GM19025 (cell line): ENCODE measurements around the gene RABGAP1L.

Experiments used
- ATAC-seq: cut with Tn5 transposase; IDR thresholded peaks from one replicate; pipeline ENCODE4 v1.9.1; 2021; ENCODE audit warnings: mild to moderate bottlenecking, low read depth, moderate library complexity; ENCODE audit not compliant: unreplicated experiment

RABGAP1L gene

DNA sequence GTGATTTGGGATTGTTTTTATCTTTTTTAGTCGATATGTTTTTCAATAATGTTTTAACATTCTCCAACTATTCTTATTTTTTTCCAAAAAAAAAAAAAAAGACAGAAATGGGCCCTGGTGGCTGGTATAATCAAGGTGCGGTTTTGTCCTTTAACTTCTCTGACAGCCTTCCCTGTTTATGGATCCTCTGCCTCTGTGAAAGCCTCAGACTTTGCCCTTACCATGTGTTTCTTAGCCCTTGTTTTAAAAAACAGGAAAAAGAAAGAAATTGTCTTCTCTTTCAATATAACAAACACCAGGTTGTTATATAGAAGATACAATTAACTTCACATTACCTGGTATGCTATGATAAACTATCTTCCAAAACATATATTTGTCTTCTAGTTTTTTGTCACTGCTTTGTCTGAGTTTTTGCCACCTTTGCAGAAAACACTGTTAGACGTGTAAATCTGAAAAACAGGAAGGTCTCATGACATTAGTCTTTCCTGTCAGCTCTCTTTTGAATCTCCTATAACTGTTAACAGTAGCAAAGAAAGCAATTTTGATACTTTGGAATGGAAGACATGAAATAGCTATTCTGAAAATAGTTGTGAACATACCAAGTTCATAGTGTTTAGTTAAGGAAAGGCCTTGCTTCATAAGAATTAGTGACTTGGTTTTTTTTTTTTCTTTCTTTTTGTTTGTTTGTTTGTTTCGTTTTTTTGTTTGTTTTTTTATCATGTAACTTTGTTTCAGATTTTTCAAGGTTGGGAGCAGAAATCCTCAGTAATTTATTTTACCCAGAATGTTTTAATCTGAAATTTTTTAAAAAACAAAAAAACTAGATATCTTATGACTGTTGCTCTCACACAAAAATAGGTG lies 808.8 kb downstream of the RABGAP1L start:
- no peak for ATAC-seq

DNA sequence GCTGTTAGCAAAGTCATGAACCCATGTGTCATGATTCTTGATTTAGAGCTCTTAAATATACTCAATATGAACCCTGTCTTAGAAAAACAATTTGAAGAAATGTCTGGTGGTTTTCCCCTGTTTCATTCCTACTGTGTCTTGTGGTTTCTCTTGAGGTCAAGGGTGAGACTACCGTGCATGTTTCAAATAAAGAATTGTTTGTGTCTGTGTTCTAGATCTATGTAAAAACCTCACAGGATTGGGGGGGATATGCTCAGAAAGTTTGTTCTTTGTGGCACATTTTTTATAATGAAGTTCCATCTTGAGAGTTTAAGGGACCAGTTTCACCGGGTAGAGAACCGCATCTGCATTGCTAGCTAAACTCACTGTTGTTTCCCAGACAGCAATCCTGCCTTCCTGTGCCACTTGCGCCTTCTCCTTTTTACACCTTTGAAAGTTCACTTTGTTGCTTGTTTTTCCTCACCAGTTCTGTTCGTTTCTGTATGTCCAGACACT lies 809.5 kb downstream of the RABGAP1L start:
- peak; percentile 72 for ATAC-seq

- no peak for ATAC-seq
These were observed 810.7 kb downstream of the RABGAP1L start for GRCh38 chr1:174969977-174970376.

DNA sequence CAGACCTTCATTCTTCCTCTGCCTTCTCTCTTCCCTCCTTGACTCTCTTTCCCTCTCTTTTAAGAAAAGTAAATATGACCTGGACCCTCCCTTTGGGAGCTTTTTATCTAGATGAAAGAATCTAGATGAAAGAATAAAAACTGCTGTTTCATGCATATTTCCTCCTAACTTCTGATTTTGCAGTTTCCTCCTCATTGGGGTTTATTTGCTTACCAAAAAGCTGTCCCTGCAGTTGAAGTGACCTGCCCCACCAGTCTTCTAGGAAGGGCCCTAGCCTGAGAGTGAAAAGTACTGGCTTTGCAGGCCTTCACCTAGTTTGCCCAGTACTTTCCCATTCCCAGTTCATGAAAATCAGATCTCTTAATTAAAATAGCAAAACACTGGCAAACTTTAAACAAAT lies 812.1 kb downstream of the RABGAP1L start:
- no peak for ATAC-seq

GRCh38 chr1:174971902-174972301 lies 812.6 kb downstream of the RABGAP1L start:
- ATAC-seq: no peak

DNA sequence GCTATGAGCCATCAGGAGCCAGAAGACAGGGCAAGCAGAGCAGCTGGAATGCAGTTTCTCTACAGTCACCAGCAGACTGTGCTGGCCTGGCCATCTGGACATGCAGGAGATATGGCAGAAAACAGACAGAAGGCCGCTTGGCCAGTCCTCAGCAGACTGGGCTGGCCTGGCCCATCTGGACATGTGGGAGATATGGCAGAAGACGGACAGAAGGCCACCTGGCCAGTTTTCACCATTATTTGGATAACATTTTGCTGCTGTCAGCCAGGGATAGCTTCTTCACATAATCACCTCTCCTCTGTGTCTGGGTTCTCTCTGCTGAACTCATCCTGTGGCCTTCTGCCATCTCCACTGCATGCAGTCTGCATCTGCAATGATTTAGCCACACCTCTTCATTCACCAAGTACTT lies 815.4 kb downstream of the RABGAP1L start:
- ATAC-seq: no peak

DNA sequence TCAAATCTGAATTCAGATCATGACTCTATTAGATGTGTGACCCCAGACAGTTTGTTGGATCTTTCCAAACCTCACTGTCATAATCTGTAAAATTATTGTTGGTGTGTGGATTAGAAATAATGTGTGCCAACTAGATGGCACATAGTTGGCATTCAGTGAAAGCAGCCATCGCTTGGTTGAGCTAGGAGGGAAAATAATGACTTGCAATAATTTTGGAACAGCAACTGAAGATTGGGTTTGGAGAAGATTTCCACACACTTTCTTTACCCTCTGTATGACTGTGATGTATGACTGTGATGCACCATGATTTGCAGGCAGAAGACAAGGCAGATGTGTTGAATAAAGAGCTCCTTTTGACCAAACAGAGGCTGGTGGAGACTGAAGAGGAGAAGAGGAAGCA lies 816.4 kb downstream of the RABGAP1L start:
- ATAC-seq: no peak

DNA sequence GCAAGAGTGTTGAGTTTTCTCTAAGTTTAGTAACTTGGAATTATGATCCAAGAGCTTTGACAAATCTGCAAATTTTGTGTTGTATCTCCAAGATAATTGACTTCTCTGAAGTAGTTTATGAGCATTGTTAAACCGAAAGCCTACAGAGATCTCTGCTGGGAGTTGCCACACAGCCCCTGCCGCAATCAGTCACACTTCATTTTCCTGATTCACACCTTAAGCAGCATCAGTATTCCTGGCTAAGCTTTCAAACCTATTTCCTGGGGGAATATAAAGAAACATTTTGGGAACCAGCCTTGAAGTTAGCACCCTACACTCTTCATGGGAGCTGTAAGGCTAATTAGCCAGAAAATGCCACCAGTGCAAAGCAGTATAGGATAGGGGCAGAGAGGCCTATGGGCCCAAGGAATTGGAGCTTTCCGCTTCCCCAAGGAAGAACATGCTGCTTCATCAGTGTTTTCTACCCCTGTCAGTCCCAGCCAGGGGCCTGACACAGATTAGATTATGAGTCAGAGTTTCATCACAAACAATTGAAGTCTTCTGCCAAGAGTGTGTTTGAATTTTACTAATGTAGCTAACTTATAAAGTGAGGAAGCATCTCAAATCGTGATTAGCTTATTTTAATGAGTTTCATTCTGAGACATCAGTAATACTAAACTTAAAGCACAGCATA lies 817.3 kb downstream of the RABGAP1L start:
- ATAC-seq: no peak

- ATAC-seq: no peak
These were observed 823.8 kb downstream of the RABGAP1L start for GRCh38 chr1:174982971-174983689.

- no peak for ATAC-seq
These were observed 825.6 kb downstream of the RABGAP1L start for GRCh38 chr1:174984952-174985351.

- ATAC-seq: no peak
These were observed 829.2 kb downstream of the RABGAP1L start for GRCh38 chr1:174988539-174988938.

DNA sequence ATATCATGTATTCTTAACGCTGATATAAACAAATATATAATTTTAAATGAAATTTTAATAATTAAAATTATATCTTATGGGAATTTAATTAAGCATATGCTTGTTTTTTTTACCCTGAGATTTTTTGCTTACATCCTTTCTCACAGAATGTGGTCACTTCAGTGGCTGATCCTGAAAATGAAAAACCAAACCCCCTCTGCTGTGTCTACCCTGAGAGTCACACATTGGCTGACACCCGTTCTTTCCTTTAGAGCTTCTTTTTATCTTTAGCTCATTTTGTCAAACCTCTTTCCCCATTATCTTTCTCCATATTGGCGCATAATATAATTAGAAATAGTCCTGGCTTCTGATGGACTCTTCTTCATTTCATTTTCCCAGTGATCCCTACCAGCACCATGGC lies 829.7 kb downstream of the RABGAP1L start:
- no peak for ATAC-seq

GRCh38 chr1:174989536-174990220 lies 830.4 kb downstream of the RABGAP1L start:
- no peak for ATAC-seq

GRCh38 chr1:174990382-174990999 lies 831.2 kb downstream of the RABGAP1L start:
- no peak for ATAC-seq

DNA sequence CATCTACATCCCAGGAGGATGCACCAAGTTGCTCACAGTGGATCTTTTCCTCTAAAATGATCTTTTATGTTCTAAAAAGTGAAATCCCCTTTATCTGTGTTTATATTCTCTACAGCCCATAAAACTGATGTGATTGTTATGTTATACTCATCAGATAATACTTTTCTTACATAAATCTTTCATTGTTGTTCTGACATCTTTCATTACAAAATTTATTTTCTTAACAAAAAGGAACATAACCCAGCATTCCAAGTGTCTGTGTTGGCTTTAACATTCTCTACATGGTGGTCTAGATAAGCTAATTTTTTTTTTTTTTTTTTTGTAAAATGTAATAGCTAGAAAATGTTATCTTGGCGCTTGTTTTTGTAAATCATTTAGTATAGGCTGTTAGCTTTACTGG lies 832.2 kb downstream of the RABGAP1L start:
- no peak for ATAC-seq

- ATAC-seq: no peak
These were observed 835.8 kb downstream of the RABGAP1L start for GRCh38 chr1:174995121-174995520.

GRCh38 chr1:174995916-174996315 lies 836.6 kb downstream of the RABGAP1L start:
- no peak for ATAC-seq

DNA sequence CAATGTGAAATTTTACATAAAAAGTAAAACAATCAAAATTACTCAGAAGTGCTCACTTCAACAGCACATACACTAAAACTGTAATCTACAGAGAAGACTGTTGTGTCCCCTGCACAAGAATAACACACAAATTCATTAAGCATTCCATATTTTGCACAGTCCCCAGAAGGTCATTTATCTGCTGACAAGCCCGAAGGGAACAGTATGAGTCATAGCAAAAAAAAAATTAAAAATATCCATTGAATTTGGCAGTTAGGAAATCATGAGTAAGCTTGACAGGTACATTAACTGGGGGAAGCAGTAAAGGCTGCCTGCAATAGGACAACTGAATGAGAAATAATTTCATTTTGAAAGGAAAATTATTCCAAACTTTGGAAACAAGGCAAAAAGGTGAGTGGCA lies 837.2 kb downstream of the RABGAP1L start:
- no peak for ATAC-seq

GRCh38 chr1:174997041-174997440 lies 837.7 kb downstream of the RABGAP1L start:
- ATAC-seq: no peak

DNA sequence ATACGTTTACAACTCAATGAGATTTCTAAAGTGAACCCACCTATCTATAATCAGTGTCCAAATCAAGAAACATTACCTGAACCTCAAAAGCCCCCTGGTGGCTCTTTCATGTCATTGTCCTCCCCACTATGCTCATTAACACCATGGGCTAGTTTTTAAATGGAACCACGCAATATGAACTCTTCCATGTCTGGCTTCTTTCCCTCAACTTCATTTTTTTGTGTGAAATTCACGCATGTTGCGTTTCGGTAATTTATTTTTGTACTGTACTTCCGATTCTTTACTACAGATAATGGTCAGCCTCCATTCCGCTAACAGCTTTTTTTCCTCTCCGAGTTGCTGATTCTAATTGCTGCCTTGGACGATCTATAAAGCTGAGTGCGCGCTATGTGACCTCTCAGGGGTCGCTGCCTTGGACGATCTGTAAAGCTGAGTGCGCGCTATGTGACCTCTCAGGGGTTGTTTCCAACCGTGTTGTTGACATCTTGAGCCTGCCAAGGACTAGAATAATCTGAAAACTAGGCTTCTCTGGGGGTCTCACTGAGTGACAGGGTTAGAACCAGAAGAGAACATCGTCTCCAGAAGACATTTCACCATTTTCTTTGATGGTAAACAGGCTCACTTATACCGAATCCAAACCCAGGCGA lies 839.4 kb downstream of the RABGAP1L start:
- no peak for ATAC-seq
